Activated T-helper 1 cell treated with anti-CD3 and anti-CD28 coated beads, Interleukin-12 subunit alpha, Interleukin-12 subunit beta, Interleukin-2, Interleukin-4 antibody, amounts not matched to agents 30 ng/mL and 10 ng/mL and 1 ng/mL, durations not matched to agents 14 hours and 24 hours and 36 hours (primary cell): ENCODE results near the gene PSD2. TPM values are rescaled to one million over a fixed set of nuclear protein-coding genes. Genes with fewer than 3 reads are reported as not detected.

Experiments used
- DNase-seq: peaks from one replicate; pipeline ENCODE4 v3.0.0; 2021; ENCODE audit warnings: low spot score
- H3K27ac Mint-ChIP-seq: one replicate; pipeline ENCODE4 v1.8.0; 2021; ENCODE audit warnings: mild to moderate bottlenecking, mixed read lengths
- H3K27me3 Mint-ChIP-seq: one replicate; pipeline ENCODE4 v1.8.0; 2022; ENCODE audit warnings: mild to moderate bottlenecking, moderate library complexity, mixed read lengths; ENCODE audit not compliant: insufficient read depth
- H3K36me3 Mint-ChIP-seq: one replicate; pipeline ENCODE4 v1.8.0; 2021; ENCODE audit warnings: low read depth, mixed read lengths
- H3K4me1 Mint-ChIP-seq: one replicate; pipeline ENCODE4 v1.8.0; 2021; ENCODE audit warnings: low read depth, mixed read lengths
- H3K4me3 Mint-ChIP-seq: one replicate; pipeline ENCODE4 v1.8.0; 2021; ENCODE audit warnings: mild to moderate bottlenecking, moderate library complexity, mixed read lengths
- H3K9me3 Mint-ChIP-seq: one replicate; pipeline ENCODE4 v1.8.0; 2021; ENCODE audit warnings: mixed read lengths
- intact Hi-C: fragments of 100-400 bp; cut with micrococcal nuclease; formaldehyde crosslinking; loops from one replicate; pipeline ENCODE4 v1.15.1; 2024
- total RNA-seq: library from RNA; stranded (reverse); gene quantifications from 2 replicates; pipeline ENCODE4 v1.2.3, GENCODE V29; 2022

Gene PSD2
- total RNA-seq, 1 donor from 2014 or later = not detected

DNA sequence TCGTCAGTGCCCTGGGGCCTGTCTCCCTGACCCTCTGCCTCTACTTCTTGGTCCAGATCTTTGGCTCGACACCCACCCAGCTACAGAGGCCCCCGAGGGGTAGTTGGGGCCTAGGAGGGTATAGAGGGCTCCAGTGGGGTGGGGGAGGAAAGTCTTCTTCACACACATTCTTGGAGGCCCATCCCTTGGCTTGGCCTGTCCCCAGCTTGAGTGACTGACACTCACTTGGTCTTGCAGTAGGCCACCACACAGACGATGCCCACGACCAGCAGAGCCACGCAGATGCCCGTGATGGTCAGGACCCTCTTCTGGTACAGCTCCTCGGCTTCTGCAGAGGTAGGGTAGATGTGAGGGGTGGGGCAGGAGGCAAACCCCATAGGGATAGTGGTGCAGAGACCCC is 59.8 kb downstream of the PSD2 start:
- Mint-ChIP-seq H3K36me3 (no peaks in the 10 kb centered on the region), H3K27me3 (peaks cover 7% of the 10 kb centered on the region), H3K27ac (no peak overlapping the region), H3K9me3 (no peaks in the 10 kb centered on the region), H3K4me3 (no peak overlapping the region), H3K4me1 (no peaks in the 10 kb centered on the region)
- no peak for DNase-seq
- intact Hi-C loops = no loop called here

DNA sequence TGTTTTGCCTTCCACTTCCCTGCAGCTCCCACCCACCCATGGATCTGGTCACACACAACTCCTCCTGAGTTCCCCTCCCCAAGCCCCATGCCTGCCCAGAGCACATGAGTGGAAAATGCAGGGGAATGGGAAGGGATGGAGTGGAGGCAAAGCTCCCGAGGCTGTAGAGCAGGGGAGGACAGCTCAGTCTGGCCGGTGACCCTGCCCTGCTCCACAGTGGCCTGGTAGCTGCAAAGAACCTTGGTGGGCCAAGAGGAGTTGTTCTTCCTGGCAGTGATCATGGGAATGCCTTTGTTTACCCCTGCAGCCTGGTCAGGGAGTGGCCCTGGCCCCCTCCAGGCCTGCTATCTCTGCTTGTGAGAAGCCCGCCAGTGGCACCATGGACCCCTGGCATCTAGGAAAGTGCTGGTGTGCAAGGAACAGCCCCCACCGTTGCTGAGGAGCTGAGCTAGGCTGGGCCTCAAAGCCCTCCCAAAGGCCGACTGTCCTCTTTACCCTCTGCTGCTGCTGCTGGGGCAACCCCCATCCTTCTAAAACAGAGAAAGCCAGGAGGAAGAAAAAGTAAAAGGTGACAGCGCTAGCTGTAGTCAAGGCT is 60.4 kb downstream of the PSD2 start:
- Mint-ChIP-seq H3K27me3 (peaks cover 5% of the 10 kb centered on the region), H3K4me1 (no peaks in the 10 kb centered on the region), H3K9me3 (no peaks in the 10 kb centered on the region), H3K36me3 (no peaks in the 10 kb centered on the region), H3K4me3 (no peak overlapping the region), H3K27ac (no peak overlapping the region)
- DNase-seq = no peak
- intact Hi-C loops = no loop called here

DNA sequence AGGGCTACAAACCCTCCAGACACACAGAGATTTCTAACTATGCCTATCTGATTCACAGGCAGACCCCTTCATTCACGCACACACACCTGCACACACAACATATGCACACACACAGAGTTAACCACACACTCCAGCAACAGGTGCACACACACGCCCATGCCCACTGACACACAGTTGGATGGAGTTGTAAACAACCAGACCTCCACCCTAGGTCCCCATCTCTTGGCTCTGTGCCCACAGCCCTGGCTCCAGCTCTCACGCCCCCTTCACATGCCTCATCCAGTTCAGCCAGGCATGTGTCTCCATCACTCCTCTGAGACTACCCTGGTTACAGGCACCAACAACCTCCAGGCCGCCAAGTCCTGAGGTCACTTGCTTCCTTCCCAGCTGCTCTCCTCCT is 61.1 kb downstream of the PSD2 start:
- DNase-seq = no peak
- H3K27me3 Mint-ChIP-seq = peaks cover 5% of the 10 kb centered on the region
- H3K4me1 Mint-ChIP-seq = no peaks in the 10 kb centered on the region
- H3K4me3 Mint-ChIP-seq = no peak overlapping the region
- no peaks in the 10 kb centered on the region for H3K9me3 Mint-ChIP-seq
- H3K36me3 Mint-ChIP-seq = no peaks in the 10 kb centered on the region
- H3K27ac Mint-ChIP-seq = no peak overlapping the region
- intact Hi-C loops = no loop called here

DNA sequence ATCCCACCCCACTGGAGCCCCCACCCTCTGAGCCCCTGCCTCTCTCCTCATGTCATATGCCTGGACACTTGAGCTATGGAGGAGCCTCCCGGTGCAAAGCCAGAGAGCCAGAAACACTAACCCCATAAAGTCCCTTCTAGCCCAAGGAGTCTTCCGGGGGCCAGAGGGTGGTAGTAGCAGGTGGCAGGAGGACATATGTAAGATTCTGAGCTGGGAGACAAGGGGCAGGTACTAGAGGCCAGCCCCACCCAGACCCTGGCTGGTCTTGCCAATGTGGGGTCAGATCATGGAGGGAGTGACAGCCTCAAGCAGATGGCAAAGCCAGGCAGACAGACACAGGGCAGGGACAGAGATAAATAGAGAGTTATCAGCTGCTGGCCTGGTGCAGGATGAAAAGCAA is 63.4 kb downstream of the PSD2 start:
- Mint-ChIP-seq H3K4me3 (no peak overlapping the region), H3K27me3 (peaks cover 5% of the 10 kb centered on the region), H3K36me3 (no peaks in the 10 kb centered on the region), H3K27ac (no peak overlapping the region), H3K9me3 (no peaks in the 10 kb centered on the region), H3K4me1 (no peaks in the 10 kb centered on the region)
- no peak for DNase-seq
- intact Hi-C loops = no loop called here

DNA sequence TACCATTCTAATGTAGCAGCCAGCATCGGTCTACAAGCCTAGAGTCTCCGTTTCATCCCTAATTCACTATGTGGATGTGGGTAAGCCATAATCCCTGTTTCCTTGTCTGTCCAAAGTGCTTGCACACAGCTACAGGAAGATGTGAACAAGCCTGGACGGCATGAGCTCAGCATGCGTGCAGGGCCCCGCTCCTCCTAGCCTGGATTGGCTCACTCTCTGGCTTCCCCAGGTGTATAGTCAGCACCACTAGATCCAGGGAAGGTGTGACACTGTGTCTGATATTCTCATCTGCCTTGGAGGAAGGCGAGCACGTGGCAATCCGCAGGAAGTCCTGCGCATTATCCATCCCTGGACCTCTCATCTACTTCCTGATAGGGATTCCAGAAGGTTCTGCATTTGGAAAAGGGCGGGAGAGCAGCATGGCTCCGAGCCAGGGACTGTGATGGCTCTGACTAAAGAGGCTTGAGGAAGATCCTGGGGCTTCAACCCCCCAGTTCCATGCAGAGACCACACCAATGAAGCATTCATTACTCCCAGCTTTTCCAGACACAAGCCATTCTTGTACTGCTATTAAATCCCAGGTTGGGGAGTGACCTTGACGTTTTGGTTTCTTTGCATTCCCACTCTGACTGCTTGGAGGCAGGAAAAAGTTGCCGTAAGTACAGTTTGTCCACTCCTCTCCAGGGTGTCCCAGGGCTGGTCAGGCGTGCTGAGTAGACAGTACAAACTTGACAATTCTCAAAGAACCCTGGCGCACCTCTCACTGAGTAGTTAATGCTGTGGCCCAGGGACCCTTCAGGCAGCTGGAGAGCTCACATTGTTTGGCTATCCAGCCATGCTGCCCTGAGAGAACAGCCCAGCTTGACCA is 65.6 kb downstream of the PSD2 start:
- intact Hi-C loops = no loop called here
- no peaks in the 10 kb centered on the region for H3K36me3 Mint-ChIP-seq
- H3K9me3 Mint-ChIP-seq = no peaks in the 10 kb centered on the region

DNA sequence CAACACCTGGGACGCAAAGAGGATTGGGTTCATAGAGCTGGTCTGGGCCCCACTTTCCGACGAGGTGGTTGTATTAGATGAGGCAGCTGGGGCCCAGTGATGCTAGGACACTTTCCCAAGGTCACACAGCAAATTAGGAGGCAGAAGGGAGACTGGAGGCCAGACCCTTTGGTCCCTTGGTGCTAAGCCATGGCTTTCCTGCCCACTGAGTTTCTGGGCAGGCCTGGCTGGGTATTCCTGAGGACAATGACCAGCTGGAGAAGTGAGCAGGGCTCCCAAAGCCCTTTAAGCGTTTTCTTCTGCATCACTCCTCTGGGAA is 66.2 kb downstream of the PSD2 start:
- no peak overlapping the region for H3K27ac Mint-ChIP-seq
- peaks cover 8% of the 10 kb centered on the region for H3K27me3 Mint-ChIP-seq
- no peaks in the 10 kb centered on the region for H3K9me3 Mint-ChIP-seq
- H3K4me3 Mint-ChIP-seq = no peak overlapping the region
- intact Hi-C loops = no loop called here
- H3K36me3 Mint-ChIP-seq = no peaks in the 10 kb centered on the region
- no peak for DNase-seq
- H3K4me1 Mint-ChIP-seq = no peaks in the 10 kb centered on the region

More for the DNA sequence above, 65.6 kb downstream of the PSD2 start:
- Mint-ChIP-seq H3K27me3 (peaks cover 5% of the 10 kb centered on the region), H3K4me3 (no peak overlapping the region), H3K4me1 (no peaks in the 10 kb centered on the region), H3K27ac (no peak overlapping the region)
- DNase-seq = no peak

DNA sequence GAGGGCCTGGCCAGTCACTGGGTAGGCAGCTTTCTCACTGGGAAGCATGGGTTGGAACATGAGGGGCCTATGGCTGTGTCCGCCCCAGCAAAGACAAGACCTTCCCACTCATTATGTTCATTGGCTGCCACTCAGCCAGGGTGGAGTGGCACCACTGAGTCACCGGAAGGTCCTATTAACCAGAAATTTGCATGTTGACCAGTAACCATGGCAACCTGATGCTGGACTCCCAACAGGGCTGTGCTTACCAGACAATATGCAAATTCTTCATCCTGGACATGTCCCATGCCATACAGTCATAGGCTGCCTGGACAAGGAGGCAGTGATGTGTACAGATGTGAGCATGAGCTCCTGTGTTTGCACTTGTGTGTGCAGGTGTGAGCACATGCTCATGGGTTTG is 66.7 kb downstream of the PSD2 start:
- intact Hi-C loops = no loop called here
- no peak for DNase-seq
- H3K4me1 Mint-ChIP-seq = no peaks in the 10 kb centered on the region
- no peak overlapping the region for H3K27ac Mint-ChIP-seq
- no peaks in the 10 kb centered on the region for H3K36me3 Mint-ChIP-seq
- peaks cover 9% of the 10 kb centered on the region for H3K27me3 Mint-ChIP-seq
- H3K4me3 Mint-ChIP-seq = no peak overlapping the region
- no peaks in the 10 kb centered on the region for H3K9me3 Mint-ChIP-seq

DNA sequence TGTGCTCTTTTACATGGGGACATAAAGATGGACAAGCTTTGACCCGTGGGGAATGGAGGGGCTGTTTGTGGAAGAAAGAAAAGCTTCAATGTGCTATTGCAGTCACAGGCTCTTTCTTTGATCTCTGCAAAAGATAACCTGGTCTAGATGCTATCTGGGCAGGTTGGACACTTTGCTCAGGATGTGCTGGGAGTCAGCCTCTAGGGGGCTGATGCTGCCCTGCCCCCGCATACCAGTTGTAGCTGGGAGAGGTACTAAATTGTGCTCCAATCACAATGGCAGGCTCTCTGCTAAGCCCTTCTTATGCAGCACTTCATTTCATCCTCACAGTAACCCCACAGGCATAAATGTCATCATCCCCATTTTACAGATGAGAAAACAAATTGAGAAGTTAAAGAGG is 67.2 kb downstream of the PSD2 start:
- Mint-ChIP-seq H3K9me3 (no peaks in the 10 kb centered on the region), H3K4me3 (no peak overlapping the region), H3K27ac (no peak overlapping the region), H3K4me1 (no peaks in the 10 kb centered on the region), H3K27me3 (peaks cover 9% of the 10 kb centered on the region), H3K36me3 (no peaks in the 10 kb centered on the region)
- DNase-seq = no peak
- intact Hi-C loops = no loop called here

DNA sequence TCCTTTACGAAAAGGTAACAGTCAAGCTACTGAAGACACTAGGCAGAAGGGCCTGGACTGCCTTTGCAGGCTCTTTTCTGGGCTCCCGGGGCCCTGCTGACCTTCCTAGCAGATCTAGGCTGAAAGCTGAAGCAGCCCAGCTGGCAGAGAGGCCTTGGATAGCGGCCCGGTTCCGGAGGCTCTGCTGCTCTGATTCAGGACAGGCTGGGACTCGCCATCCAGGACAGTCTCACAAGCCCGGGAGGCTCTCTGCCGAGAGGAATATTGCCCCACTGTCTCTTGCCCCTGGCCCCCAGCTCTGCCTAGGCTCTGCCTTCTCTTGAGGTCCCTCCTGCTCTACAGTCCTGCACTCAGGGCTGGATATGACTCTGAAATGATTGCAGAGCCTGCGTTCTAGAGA is 67.8 kb downstream of the PSD2 start:
- no peaks in the 10 kb centered on the region for H3K4me1 Mint-ChIP-seq
- DNase-seq = no peak
- no peak overlapping the region for H3K27ac Mint-ChIP-seq
- intact Hi-C loops = no loop called here
- H3K36me3 Mint-ChIP-seq = no peaks in the 10 kb centered on the region
- no peaks in the 10 kb centered on the region for H3K9me3 Mint-ChIP-seq
- H3K27me3 Mint-ChIP-seq = peaks cover 9% of the 10 kb centered on the region
- H3K4me3 Mint-ChIP-seq = no peak overlapping the region

DNA sequence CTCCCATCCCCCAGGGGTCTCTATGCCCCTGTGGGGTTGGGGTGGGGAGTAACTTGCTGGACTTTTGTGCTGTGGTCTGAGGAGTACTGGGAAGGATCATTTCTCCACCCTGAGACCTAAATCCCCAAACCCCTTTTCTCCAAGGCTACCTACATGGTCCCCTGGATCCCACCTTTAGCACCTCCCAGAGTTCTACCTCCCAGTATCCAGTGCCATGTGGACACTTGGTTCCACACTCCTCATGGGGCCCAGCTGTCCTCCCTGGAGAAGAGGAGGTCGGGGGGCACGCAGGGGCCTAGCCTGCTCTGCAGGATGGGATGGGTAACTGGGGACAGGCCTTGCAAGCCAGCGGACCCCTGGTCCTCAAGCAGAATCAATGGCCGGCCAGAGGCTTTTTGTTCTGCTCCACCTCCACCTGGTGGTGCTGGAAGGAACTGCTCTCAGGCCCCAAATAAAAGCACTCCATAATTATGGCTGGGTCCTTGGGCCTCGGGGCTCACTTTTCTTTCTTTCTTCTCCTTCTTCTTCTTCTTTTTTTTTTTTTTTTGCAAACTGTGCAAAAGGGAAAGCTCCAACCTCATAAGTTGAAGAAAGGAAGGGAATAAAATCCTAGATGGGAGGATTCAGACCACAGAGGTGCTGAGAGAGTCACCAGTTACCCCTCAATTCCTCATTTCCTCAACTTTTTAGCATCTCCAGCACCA is 68.4 kb downstream of the PSD2 start:
- intact Hi-C loops = loop anchor here (1.0 kb wide), 1 partner anchor 77 kb away; no protein-coding TSS in a partner anchor
- H3K9me3 Mint-ChIP-seq = no peaks in the 10 kb centered on the region
- no peaks in the 10 kb centered on the region for H3K4me1 Mint-ChIP-seq
- peak; percentile 7 for DNase-seq
- H3K36me3 Mint-ChIP-seq = no peaks in the 10 kb centered on the region
- H3K27ac Mint-ChIP-seq = no peak overlapping the region
- peaks cover 8% of the 10 kb centered on the region for H3K27me3 Mint-ChIP-seq
- no peak overlapping the region for H3K4me3 Mint-ChIP-seq

DNA sequence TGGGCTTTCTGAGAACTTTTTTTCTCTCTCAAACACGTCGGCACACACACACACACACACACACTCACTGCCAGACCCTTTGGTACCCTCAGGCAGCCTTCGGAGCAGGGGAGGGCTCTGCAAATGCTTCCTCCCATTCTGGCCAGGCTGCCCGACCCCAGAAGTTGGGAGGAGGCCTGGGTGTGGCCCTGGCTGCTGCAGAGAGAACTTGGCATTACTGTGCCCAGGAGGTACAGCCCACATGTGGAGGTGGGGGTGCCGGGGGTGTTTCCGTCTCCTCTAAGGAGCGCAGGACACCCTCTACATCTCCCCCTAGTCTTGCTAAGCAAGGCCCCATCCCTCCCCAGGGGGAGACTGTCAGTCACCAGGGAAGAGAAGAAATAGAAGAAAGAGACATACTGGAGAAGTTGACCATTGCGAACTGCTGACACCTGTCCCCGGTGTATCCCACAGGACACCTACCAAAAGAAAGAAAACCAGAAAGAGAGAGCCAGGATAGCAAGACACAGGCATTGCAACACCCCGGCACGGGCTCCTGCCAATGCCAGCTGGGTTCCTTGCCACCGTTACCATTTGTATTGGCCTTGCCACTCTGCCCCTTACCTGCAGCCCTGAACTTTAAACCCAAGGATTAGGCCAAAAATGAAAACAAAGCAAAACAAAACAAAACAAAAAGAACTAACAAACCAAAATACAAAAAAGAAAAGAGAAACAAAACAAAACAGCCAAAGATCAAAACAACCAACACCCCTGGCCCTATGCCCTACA is 69.3 kb downstream of the PSD2 start:
- Mint-ChIP-seq H3K9me3 (no peaks in the 10 kb centered on the region), H3K36me3 (no peaks in the 10 kb centered on the region), H3K4me1 (no peaks in the 10 kb centered on the region), H3K4me3 (no peak overlapping the region), H3K27me3 (peaks cover 4% of the 10 kb centered on the region), H3K27ac (no peak overlapping the region)
- intact Hi-C loops = loop anchor here (1.0 kb wide), 1 partner anchor 78 kb away; no protein-coding TSS in a partner anchor
- no peak for DNase-seq

DNA sequence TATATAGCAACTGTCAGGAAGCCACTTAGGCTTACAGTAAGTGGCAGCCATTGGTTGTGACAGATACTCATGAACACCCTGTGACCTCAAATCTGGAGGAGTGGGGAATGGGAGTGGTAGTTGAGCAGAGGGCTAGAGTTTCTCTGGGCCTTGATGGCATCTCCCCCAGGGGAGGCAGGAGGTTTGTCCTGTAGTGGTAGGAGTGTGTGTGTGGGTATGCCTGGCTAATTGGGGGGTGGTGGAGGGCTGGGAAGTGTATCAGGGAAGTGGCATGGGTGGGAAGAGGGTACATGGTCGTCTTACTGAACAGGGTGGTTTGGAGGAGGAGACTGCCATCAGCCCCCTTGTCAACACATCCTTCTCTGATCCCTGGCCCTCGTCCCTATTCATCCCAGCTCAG is 71.5 kb downstream of the PSD2 start:
- H3K4me3 Mint-ChIP-seq = no peak overlapping the region
- H3K36me3 Mint-ChIP-seq = no peaks in the 10 kb centered on the region
- H3K27me3 Mint-ChIP-seq = peaks cover 4% of the 10 kb centered on the region
- H3K4me1 Mint-ChIP-seq = no peaks in the 10 kb centered on the region
- H3K9me3 Mint-ChIP-seq = no peaks in the 10 kb centered on the region
- DNase-seq = no peak
- H3K27ac Mint-ChIP-seq = no peak overlapping the region
- intact Hi-C loops = no loop called here

DNA sequence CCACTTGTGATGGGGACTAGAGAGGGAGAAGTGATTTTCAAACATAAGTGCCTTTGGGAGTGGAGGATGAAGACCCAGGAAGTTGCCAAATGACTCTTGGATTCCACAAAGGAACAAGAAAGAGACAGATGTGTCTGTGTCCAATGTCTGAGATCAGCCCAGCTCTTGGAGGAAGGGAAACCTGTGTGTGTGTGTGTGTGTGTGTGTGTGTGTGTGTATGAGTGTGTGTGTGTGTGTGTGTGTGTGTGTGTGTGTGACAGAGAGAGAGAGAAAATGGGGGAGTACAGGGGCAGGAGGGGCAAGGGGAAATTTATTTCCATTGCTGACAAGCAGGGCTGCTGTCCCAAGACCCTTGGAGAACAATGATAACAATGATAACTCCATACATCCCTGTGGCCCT is 72.0 kb downstream of the PSD2 start:
- peaks cover 4% of the 10 kb centered on the region for H3K27me3 Mint-ChIP-seq
- no peaks in the 10 kb centered on the region for H3K36me3 Mint-ChIP-seq
- intact Hi-C loops = no loop called here
- no peak overlapping the region for H3K27ac Mint-ChIP-seq
- DNase-seq = no peak
- H3K4me1 Mint-ChIP-seq = no peaks in the 10 kb centered on the region
- H3K4me3 Mint-ChIP-seq = no peak overlapping the region
- H3K9me3 Mint-ChIP-seq = no peaks in the 10 kb centered on the region
